K562 (cell line): ENCODE data around the gene BROX. TPM values are rescaled to one million over a fixed set of nuclear protein-coding genes. Genes with fewer than 3 reads are reported as not detected.

Experiments
- ATAC-seq: fragments of 200-7000 bp; cut with Tn5 transposase; 3 replicates; pipeline ENCODE4 v1.9.1; 2020; ENCODE audit warnings: moderate library complexity
- BruUV-seq: library from RNA; stranded (reverse); fragments of 400-500 nt; replicated peaks from 2 replicates; lab custom pipeline; 2021; lab: Mats Ljungman, UMichigan
- CTCF ChIA-PET: fragments of 300-600 bp; formaldehyde crosslinking; extraction: SDS; loops from one replicate; lab custom pipeline; 2021; ENCODE audit warnings: low intra/inter-chr PET ratio; lab: Yijun Ruan, JAX
- POLR2A ChIA-PET: fragments of 300-600, 350-650 bp; sonication (Branson Sonifier 250); formaldehyde crosslinking; extraction: SDS; loops from one replicate; lab custom pipeline; 2021; ENCODE audit warnings: antibody characterized with exemption, inconsistent platforms; lab: Yijun Ruan, JAX
- DNase-seq, 4 experiments: peaks; one replicate each; pipeline versions ENCODE4 v3.0.0 to v3.0.0-alpha.2; 2011 to 2018; ENCODE audit warnings: low spot score in 3 of 4, mixed read lengths in 3 of 4; ENCODE audit errors: extremely low read depth in 1 of 4
- FAIRE-seq: peaks from 2 replicates; lab custom pipeline; 2011; peaks lifted over from hg19 to GRCh38; lab: Jason Lieb, UNC
- H2AFZ ChIP-seq: 2 replicates; pipeline ENCODE4 v1.6.0; 2011; ENCODE audit warnings: low read depth, low read length, control low read depth, inconsistent platforms
- H3K27ac ChIP-seq: fragments of 200-600 bp; 3 replicates; pipeline ENCODE4 v1.8.0; 2011; ENCODE audit warnings: low read depth, mild to moderate bottlenecking, control low read depth, inconsistent platforms, low read length, moderate library complexity, mixed read lengths; ENCODE audit errors: extremely low read depth
- H3K27me3 ChIP-seq, 2 experiments: fragments of 300-600 bp in 1 of 2; 2 replicates in 1 of 2; 3 replicates in 1 of 2; pipeline versions ENCODE4 v1.6.0 to v1.8.0; 2011; ENCODE audit warnings: inconsistent platforms in 2 of 2, low read length in 2 of 2, mild to moderate bottlenecking in 1 of 2, mixed read lengths in 1 of 2, moderate library complexity in 1 of 2; ENCODE audit not compliant: control insufficient read depth in 2 of 2, insufficient read depth in 2 of 2
- H3K36me3 ChIP-seq: fragments of 300-600 bp; 3 replicates; pipeline ENCODE4 v1.8.0; 2011; ENCODE audit warnings: mild to moderate bottlenecking, low read length, inconsistent platforms; ENCODE audit not compliant: control insufficient read depth, insufficient read depth
- H3K4me1 ChIP-seq, 2 experiments: fragments of 200-600 bp in 1 of 2; replicated peaks in 1 of 2; 2 replicates in 1 of 2; 3 replicates in 1 of 2; pipeline versions ENCODE4 v1.5.1 to v1.8.0; 2011; ENCODE audit warnings: inconsistent platforms in 2 of 2, low read length in 2 of 2, mild to moderate bottlenecking in 1 of 2, mixed read lengths in 1 of 2, moderate library complexity in 1 of 2; ENCODE audit not compliant: control insufficient read depth in 2 of 2, insufficient read depth in 2 of 2
- H3K4me2 ChIP-seq: 2 replicates; pipeline ENCODE4 v1.6.1; 2011; ENCODE audit warnings: low read length, control low read depth, inconsistent platforms, mixed read lengths; ENCODE audit not compliant: insufficient read depth
- H3K4me3 ChIP-seq: fragments of 200-600 bp; sonication (generic), shearing (Covaris generic); 2 replicates; pipeline ENCODE4 v1.5.1; 2016; ENCODE audit warnings: control low read depth, inconsistent platforms
- H3K79me2 ChIP-seq: fragments of 200-600 bp; 3 replicates; pipeline ENCODE4 v1.8.0; 2011; ENCODE audit warnings: low read length, inconsistent platforms; ENCODE audit not compliant: control insufficient read depth, insufficient read depth
- H3K9ac ChIP-seq, 2 experiments: 2 replicates each; pipeline versions ENCODE4 v1.6.0 to v1.6.1; 2011; ENCODE audit warnings: low read depth in 2 of 2, low read length in 2 of 2, control low read depth in 1 of 2, inconsistent platforms in 1 of 2, mild to moderate bottlenecking in 1 of 2, mixed read lengths in 1 of 2; ENCODE audit not compliant: insufficient read depth in 1 of 2
- H3K9me1 ChIP-seq: one replicate; pipeline ENCODE4 v1.6.0; 2011; ENCODE audit warnings: inconsistent platforms, mild to moderate bottlenecking, low read length, moderate library complexity; ENCODE audit not compliant: control insufficient read depth, insufficient read depth
- H3K9me3 ChIP-seq: replicated peaks from 2 replicates; pipeline ENCODE4 v1.5.1; 2011; ENCODE audit warnings: low read depth, low read length, inconsistent platforms; ENCODE audit not compliant: control insufficient read depth, insufficient read depth
- H4K20me1 ChIP-seq: replicated peaks from 2 replicates; pipeline ENCODE4 v1.6.1; 2011; ENCODE audit warnings: low read length, inconsistent platforms, mixed read lengths; ENCODE audit not compliant: control insufficient read depth, insufficient read depth
- CREM ChIP-seq: IDR thresholded peaks from 2 replicates; pipeline ENCODE4 v1.6.1; 2014; ENCODE audit warnings: antibody characterized with exemption, low read depth
- ERF ChIP-seq: fragments of 450-650 bp; formaldehyde crosslinking; IDR thresholded peaks from 2 replicates; pipeline ENCODE4 v1.4.0; 2020; ENCODE audit warnings: mild to moderate bottlenecking, mixed read lengths
- ESRRB ChIP-seq: fragments of 250-450 bp; sonication (Bioruptor Pico); IDR thresholded peaks from 2 replicates; pipeline ENCODE4 v1.5.0; 2020; ENCODE audit warnings: mild to moderate bottlenecking, moderate library complexity, borderline replicate concordance
- HLTF ChIP-seq: fragments of 450-650 bp; IDR thresholded peaks from 2 replicates; pipeline ENCODE4 v1.6.1; 2016
- SRSF1 ChIP-seq: fragments of 200-400 bp; formaldehyde crosslinking; IDR thresholded peaks from 2 replicates; pipeline ENCODE4 v1.6.1; 2017; ENCODE audit warnings: mild to moderate bottlenecking, low read depth, low read length, moderate library complexity
- STAT5B ChIP-seq: fragments of 250-450 bp; sonication (Bioruptor Pico); IDR thresholded peaks from 2 replicates; pipeline ENCODE4 v1.8.0; 2021; ENCODE audit warnings: mild to moderate bottlenecking, inconsistent platforms
- ZNF79 ChIP-seq: fragments of 250-450 bp; sonication (Bioruptor Pico); IDR thresholded peaks from 2 replicates; pipeline ENCODE4 v1.4.0; 2020; ENCODE audit warnings: low read depth, mild to moderate bottlenecking, moderate library complexity
- WGBS: fragments of 100-300 bp; shearing (Covaris generic); methylation state at CpG from one replicate; pipeline ENCODE4 v1.1.6; 2016; ENCODE audit warnings: low coverage, mixed read lengths; ENCODE audit not compliant: insufficient coverage; ENCODE audit errors: missing lambda C conversion rate; 5-methylcytosine and 5-hydroxymethylcytosine counted together
- in situ Hi-C: fragments of 300-500 bp; cut with MboI; formaldehyde crosslinking; loops from 4 replicates; pipeline ENCODE4 v1.15.0; 2018; ENCODE audit warnings: inconsistent platforms, mixed read lengths
- intact Hi-C: fragments of 100-400 bp; cut with micrococcal nuclease; formaldehyde crosslinking; loops from 2 replicates; pipeline ENCODE4 v1.14.2; 2022
- polyA plus RNA-seq, 8 experiments: library from polyadenylated mRNA; depleted of rRNA in 4 of 8; stranded (reverse) in 5 of 8; unstranded in 3 of 8; fragments of >200 nt; fragmentation: Nextera tagmentation in 2 of 8; fragmentation: Illumina TruSeq in 1 of 8; extraction: Ambion mirVana in 2 of 8; extraction: Trizol in 1 of 8; gene quantifications; 2 replicates each; pipeline versions ENCODE4 v1.2.1 to v1.2.3, GENCODE V29; 2011 to 2014; ENCODE audit warnings: inconsistent platforms in 1 of 8, missing spikeins in 1 of 8
- total RNA-seq, 7 experiments: library from RNA; depleted of rRNA in 6 of 7; stranded (reverse); fragments of >200 nt in 6 of 7; fragmentation: Illumina TruSeq in 2 of 7; extraction: Trizol in 2 of 7; gene quantifications; 2 replicates each; pipeline versions ENCODE4 v1.2.1 to v1.2.3, GENCODE V29; 2011 to 2021; ENCODE audit warnings: low replicate concordance in 1 of 7

The BROX gene
- total and polyA plus RNA-seq, 9 of the 15 experiments (the other 6 are each of a cell fraction or from before 2014, with no cell fraction given): 9.4 to 153 (median 45.1) TPM

GRCh38 chr1:222730866-222731265 lies 18.5 kb downstream of the BROX start (continued):
- TF ChIP-seq ZNF79 (CRISPR knock-in tag): no peak
- no peak for TF ChIP-seq STAT5B
- TF ChIP-seq CREM: no peak

GRCh38 chr1:222732216-222733159 lies 20.1 kb downstream of the BROX start:
- ChIA-PET CTCF (no interaction called here), POLR2A (no interaction called here)
- Histone ChIP-seq H3K79me2 (no peaks in the 10 kb centered on the region), H2AFZ (no peak overlapping the region), H3K4me2 (no peak overlapping the region), H3K4me3 (no peak overlapping the region), H4K20me1 (no peaks in the 10 kb centered on the region), H3K9me1 (no peaks in the 10 kb centered on the region), H3K36me3 (peaks cover 68% of the 10 kb centered on the region), H3K27ac (no peak overlapping the region), H3K4me1 (no peaks in the 10 kb centered on the region), H3K9ac (no peak overlapping the region), H3K9me3 (no peaks in the 10 kb centered on the region), H3K27me3 (no peaks in the 10 kb centered on the region)
- FAIRE-seq: no peak
- 85% methylated on average over 3 of the region's 3 CpGs for WGBS
- no peak for DNase-seq
- BruUV-seq: no TSS peak
- in situ Hi-C loops: no loop called here
- intact Hi-C loops: no loop called here
- TF ChIP-seq SRSF1 (no peak), ERF (CRISPR knock-in tag) (no peak), ESRRB (CRISPR knock-in tag) (no peak), HLTF (no peak)
- TF ChIP-seq, all 486 proteins: peak for 0
- no peak for ATAC-seq
